Activated CD4-positive, CD25-positive, alpha-beta regulatory T cell treated with anti-CD3 and anti-CD28 coated beads, Interleukin-2, amount 50 U/mL, for 24 hours (primary cell): Measurements from ENCODE around the gene E2F6.
A peak's percentile ranks its signal among the peaks of the same experiment; 100 is the strongest.

Experiments
- ATAC-seq, 2 donors: fragments of 150-1000 bp; cut with Tn5 transposase; one replicate each; pipeline ENCODE4 v1.10.0; 2021; ENCODE audit warnings: mild to moderate bottlenecking in 1 of 2, moderate library complexity in 1 of 2

The E2F6 gene

GRCh38 chr2:11492720-11493119 lies 26.8 kb upstream of the E2F6 start:
- ATAC-seq, result no peak

GRCh38 chr2:11492244-11492643 lies 26.3 kb upstream of the E2F6 start:
- no peak for ATAC-seq

- ATAC-seq, result no peak
These were observed 25.5 kb upstream of the E2F6 start for GRCh38 chr2:11491348-11491933.

DNA sequence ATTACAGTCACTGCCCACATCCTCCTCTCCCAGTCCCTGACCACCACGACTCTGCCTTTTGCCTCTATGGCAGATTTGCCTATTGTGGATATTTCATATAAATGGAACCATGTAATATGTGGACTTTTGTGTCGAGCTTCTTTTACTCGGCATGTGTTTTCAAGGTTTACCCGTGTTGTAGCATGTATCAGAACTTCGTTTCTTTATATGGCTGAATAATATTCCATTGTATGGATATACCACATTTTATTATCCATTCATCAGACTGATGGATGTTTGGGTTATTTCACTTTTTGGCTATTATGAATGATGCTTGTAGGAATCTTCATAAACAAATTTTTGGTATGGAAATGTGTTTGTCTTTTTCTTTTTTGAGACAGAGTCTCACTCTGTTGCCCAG lies 24.2 kb upstream of the E2F6 start:
- ATAC-seq, result no peak

DNA sequence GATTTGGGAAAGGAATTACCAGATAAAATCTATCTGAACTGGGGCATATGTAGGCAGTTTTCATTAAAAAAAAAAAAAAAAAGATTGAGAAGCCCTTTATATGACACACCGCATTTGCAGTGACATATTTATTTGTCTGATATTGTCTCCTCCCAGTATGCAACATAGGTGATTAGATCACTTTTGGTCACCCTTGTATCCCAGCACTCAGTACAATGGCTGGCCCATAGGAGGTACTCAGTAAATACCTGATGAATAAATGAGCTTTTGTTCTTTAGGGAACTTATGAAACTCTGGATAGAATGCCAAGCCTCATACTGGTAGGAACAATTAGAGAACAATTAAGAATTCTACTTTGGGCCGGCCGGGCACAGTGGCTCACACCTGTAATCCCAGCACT lies 22.8 kb upstream of the E2F6 start:
- no peak for ATAC-seq

- ATAC-seq, result no peak
These were observed 18.1 kb upstream of the E2F6 start for GRCh38 chr2:11483806-11484617.

GRCh38 chr2:11482473-11483035 lies 16.6 kb upstream of the E2F6 start:
- no peak for ATAC-seq

- no peak for ATAC-seq
These were observed 16.0 kb upstream of the E2F6 start for GRCh38 chr2:11481789-11482472.

DNA sequence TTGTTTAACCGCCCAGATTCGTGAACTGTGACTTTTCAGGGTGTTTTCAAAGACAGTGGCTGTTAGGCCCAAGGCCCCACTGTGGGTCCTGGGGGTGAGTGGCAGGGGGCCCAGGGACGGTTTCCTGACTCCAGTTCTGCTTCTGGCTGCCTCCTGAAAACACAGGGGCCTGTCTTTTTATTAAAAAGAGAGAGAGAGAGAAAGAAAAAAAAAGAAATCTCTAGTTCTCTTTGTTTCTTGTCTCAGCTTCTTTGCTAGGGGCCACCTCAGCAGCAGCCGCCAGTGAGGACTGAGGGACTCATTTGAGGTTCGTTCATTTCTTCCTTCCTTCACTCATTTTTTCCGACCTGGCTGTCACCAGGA lies 15.4 kb upstream of the E2F6 start:
- ATAC-seq, result no peak

GRCh38 chr2:11480859-11481258 lies 14.9 kb upstream of the E2F6 start:
- ATAC-seq, result no peak

GRCh38 chr2:11480406-11480805 lies 14.4 kb upstream of the E2F6 start:
- ATAC-seq, result no peak

GRCh38 chr2:11478899-11479605 lies 13.1 kb upstream of the E2F6 start:
- ATAC-seq, result no peak

DNA sequence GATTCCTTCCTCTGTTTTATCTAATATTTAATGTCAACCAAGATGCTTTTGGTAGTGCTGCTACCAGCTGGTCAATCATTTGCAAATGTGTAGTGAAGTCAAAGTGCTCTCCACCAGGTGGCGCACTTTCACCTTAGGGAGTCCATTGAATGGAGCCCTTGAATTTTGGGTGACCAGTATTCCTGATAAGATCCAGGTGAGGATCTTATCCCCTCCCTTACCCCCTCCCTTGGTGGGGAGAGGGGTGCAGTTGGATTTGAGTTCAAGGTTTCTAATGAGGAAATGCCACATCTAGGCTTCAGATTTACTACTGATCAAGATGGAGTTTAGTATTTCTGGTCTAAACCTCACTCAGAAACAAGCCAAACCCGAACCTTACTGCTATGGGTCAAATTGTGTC lies 12.0 kb upstream of the E2F6 start:
- peak; percentile 60 to 65 for ATAC-seq

GRCh38 chr2:11473659-11474433 lies 7.9 kb upstream of the E2F6 start:
- ATAC-seq, result no peak

GRCh38 chr2:11467749-11468148 lies 1.8 kb upstream of the E2F6 start:
- ATAC-seq, result no peak

DNA sequence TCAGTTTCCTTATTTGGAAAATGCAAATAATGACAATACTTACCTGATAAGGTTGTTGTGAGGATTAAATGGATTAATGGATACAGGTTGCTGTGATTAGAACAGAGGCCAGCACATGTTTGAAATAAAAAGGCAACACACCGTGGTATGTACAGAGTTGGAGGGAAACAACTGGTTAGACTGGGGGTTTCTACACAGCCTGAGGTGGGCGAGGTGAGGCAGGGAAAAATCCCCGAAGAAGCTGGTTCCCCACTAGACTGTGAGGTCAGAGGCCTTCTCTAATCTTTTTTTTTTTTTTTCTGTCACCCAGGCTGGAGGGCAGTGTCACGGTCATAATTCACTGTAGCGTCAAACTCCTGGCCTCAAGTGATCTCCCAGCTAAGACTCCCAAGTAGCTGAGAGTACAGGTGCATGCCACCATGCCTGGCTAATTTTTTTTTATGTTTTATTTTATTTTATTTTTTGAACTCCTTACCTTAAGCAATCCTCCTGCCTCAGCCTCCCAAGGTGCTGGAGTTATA lies 1.2 kb upstream of the E2F6 start:
- ATAC-seq, result no peak

DNA sequence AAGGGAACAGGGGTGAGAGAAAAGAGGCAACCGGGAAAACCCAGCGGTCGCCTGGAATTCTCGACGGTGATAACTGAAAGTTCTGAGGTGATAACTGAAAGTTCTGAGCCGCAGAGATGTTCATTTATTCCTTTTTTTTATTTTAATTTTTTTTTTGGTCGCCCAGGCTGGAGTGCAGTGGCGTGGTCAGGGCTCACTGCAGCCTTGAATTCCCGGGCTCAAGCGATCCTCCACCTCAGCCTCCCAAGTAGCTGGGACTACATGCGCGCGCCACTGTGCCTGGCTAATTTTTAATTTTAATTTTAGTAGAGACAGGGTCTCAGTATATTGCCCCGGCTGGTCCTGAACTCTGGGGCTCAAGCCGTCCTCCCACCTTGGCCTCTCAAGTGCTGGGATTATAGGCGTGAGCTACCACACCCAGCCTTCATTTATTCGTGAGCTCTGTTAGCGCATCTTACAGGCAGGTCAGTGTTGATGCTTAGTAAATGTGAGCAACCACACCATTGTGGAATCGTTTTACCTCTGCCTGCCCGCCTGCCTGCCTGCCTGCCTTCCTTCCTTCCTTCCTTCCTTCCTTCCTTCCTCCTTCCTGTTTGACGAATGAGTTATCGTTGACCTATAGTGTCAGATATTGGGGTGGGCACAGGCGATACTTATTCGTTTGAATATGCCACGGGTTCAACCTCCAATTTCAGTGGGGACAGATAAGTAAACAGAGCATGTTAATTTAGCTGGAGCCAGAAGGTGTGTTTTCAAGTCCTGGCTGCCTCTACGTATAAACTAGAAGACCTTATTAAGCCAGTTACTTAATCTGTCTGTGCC lies 557 bp upstream of the E2F6 start:
- ATAC-seq, result peak; percentile 13 to 28

DNA sequence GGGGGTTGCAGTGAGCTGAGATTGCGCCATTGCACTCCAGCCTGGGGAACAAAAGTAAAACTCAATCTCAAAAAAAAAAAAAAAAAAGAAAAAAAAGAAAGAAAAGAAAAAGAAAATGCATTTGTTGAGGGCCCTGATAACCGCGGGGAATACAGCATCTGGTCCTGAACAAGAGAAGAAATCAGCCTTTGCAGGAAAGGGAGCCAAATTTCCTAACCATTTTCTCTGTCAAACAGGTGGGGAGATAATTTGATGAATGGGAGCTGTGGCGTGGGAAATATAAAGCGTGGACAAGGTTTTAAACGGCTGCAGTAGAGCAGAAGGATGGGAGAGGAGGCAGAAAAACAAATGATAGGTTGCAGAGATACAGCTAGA lies 864 bp downstream of the E2F6 start:
- no peak for ATAC-seq

DNA sequence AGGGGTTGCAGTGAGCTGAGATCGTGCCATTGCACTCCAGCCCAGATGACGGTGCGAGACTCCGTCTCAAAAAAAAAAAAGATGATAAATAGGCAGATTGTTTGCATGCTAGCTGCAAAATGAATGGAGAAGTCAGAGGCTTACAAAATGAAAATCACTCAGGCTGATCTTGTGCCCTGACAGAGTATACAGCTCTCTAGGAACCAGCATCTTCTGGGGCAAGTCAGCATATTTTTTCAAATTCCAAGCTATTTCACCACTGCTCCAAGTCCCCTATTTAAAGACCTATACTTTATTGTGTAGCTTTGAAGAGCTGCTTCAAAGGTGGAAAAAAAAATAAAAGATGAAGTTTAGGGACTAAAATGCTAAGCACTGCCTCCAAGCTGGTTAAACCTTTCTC lies 6.1 kb downstream of the E2F6 start:
- ATAC-seq, result no peak

GRCh38 chr2:11458753-11459152 lies 7.2 kb downstream of the E2F6 start:
- no peak for ATAC-seq

- no peak for ATAC-seq
These were observed 8.0 kb downstream of the E2F6 start for GRCh38 chr2:11457935-11458334.
